Chondrocyte (in vitro differentiated cells): ENCODE data around the gene FAM78A. TPM values are rescaled to one million over a fixed set of nuclear protein-coding genes. Genes with fewer than 3 reads are reported as not detected.

Experiments used
- DNase-seq: peaks from one replicate; pipeline ENCODE4 v3.0.0; 2021; ENCODE audit warnings: mixed read lengths, low spot score
- H3K27ac Mint-ChIP-seq: one replicate; pipeline ENCODE4 v1.8.0; 2021; ENCODE audit warnings: mild to moderate bottlenecking, moderate library complexity, mixed read lengths; ENCODE audit not compliant: unreplicated experiment
- H3K27me3 Mint-ChIP-seq: 2 replicates; pipeline ENCODE4 v1.8.0; 2021; ENCODE audit warnings: low read depth, mixed read lengths
- H3K36me3 Mint-ChIP-seq: 2 replicates; pipeline ENCODE4 v1.8.0; 2021; ENCODE audit warnings: low read depth, mixed read lengths
- H3K4me1 Mint-ChIP-seq: 2 replicates; pipeline ENCODE4 v1.8.0; 2021; ENCODE audit warnings: low read depth, mild to moderate bottlenecking, mixed read lengths
- H3K4me3 Mint-ChIP-seq: one replicate; pipeline ENCODE4 v1.8.0; 2021; ENCODE audit warnings: mild to moderate bottlenecking, moderate library complexity, mixed read lengths; ENCODE audit not compliant: unreplicated experiment
- H3K9me3 Mint-ChIP-seq: 2 replicates; pipeline ENCODE4 v1.8.0; 2021; ENCODE audit warnings: low read depth, mixed read lengths
- CTCF ChIP-seq: fragments of 200-600 bp; sonication (generic); IDR thresholded peaks from 2 replicates; pipeline ENCODE4 v1.5.0; 2021; ENCODE audit warnings: antibody characterized with exemption, mild to moderate bottlenecking, moderate library complexity
- total RNA-seq: library from RNA; stranded (reverse); gene quantifications from 3 replicates; pipeline ENCODE4 v1.2.1, GENCODE V29; 2021

Gene FAM78A
- total RNA-seq, 1 donor from 2014 or later: 1.6 TPM

- Mint-ChIP-seq H3K27ac (no peak overlapping the region), H3K36me3 (peaks cover 9% of the 10 kb centered on the region), H3K9me3 (no peaks in the 10 kb centered on the region), H3K27me3 (no peaks in the 10 kb centered on the region), H3K4me3 (no peak overlapping the region), H3K4me1 (peaks cover 17% of the 10 kb centered on the region)
- DNase-seq: no peak
- TF ChIP-seq CTCF: no peak
These were observed 55.8 kb downstream of the FAM78A start for GRCh38 chr9:131220485-131220884.

GRCh38 chr9:131218370-131218769 lies 57.9 kb downstream of the FAM78A start:
- Mint-ChIP-seq H3K4me1 (peaks cover 16% of the 10 kb centered on the region), H3K27me3 (no peaks in the 10 kb centered on the region), H3K27ac (no peak overlapping the region), H3K9me3 (no peaks in the 10 kb centered on the region), H3K36me3 (peaks cover 9% of the 10 kb centered on the region), H3K4me3 (no peak overlapping the region)
- DNase-seq: no peak
- no peak for TF ChIP-seq CTCF

GRCh38 chr9:131217331-131218031 lies 58.8 kb downstream of the FAM78A start:
- Mint-ChIP-seq H3K36me3 (peaks cover 7% of the 10 kb centered on the region), H3K27ac (no peak overlapping the region), H3K9me3 (peaks cover under 1% of the 10 kb centered on the region), H3K4me1 (peaks cover 16% of the 10 kb centered on the region), H3K27me3 (no peaks in the 10 kb centered on the region), H3K4me3 (no peak overlapping the region)
- no peak for TF ChIP-seq CTCF
- no peak for DNase-seq

- Mint-ChIP-seq H3K27ac (no peak overlapping the region), H3K36me3 (peaks cover 11% of the 10 kb centered on the region), H3K4me1 (peaks cover 16% of the 10 kb centered on the region), H3K4me3 (no peak overlapping the region), H3K9me3 (peaks cover 5% of the 10 kb centered on the region), H3K27me3 (no peaks in the 10 kb centered on the region)
- no peak for DNase-seq
- no peak for TF ChIP-seq CTCF
These were observed 59.5 kb downstream of the FAM78A start for GRCh38 chr9:131216806-131217205.

- Mint-ChIP-seq H3K9me3 (peaks cover 20% of the 10 kb centered on the region), H3K4me1 (peaks cover 16% of the 10 kb centered on the region), H3K4me3 (no peak overlapping the region), H3K36me3 (peaks cover 22% of the 10 kb centered on the region), H3K27me3 (no peaks in the 10 kb centered on the region), H3K27ac (no peak overlapping the region)
- no peak for DNase-seq
- no peak for TF ChIP-seq CTCF
These were observed 61.4 kb downstream of the FAM78A start for GRCh38 chr9:131214876-131215275.
